ENCODE data around the gene AGER. TPM values are rescaled to one million over a fixed set of nuclear protein-coding genes. Genes with fewer than 3 reads are reported as not detected.

Gene AGER
- total and polyA plus RNA-seq, 9 of the 15 experiments (the other 6 are each of a cell fraction or from before 2014, with no cell fraction given) = 1.2 to 11.5 (median 4.1) TPM

GRCh38 chr6:32195652-32195901, 11.5 kb upstream of the AGER start:
- ATAC-seq = peak; percentile 91
- no peaks in the 10 kb centered on the region for H3K9me3 ChIP-seq (replicated peaks; ENCODE audit: control insufficient read depth, insufficient read depth, low read depth, low read length)
- H3K79me2 ChIP-seq (ENCODE audit: control insufficient read depth, insufficient read depth, low read length) = peaks cover 31% of the 10 kb centered on the region
- H2AFZ ChIP-seq (ENCODE audit: low read depth, low read length) = no peak overlapping the region
- POLR2A ChIA-PET = interaction anchor here (0.6 to 2.1 kb wide), 21 partner anchors 8 to 1076 kb away, joined by 3 to 23 read pairs (median 3); partner anchors contain the start of genes FKBPL, RNF5, RPS18 and VPS52
- peak; percentile 99 for FAIRE-seq
- CTCF ChIA-PET (ENCODE audit: low intra/inter-chr PET ratio) = interaction anchor here (0.7 to 1.1 kb wide), 2 partner anchors 20 to 76 kb away, joined by 3 to 4 read pairs; no protein-coding TSS in a partner anchor
- H3K9ac ChIP-seq (ENCODE audit: insufficient read depth in 1 of 2, low read depth in 2 of 2, low read length in 2 of 2) = peak overlapping the region in 1 of 2 experiments; percentile 97; a peak in 2 of 4 replicates
- in situ Hi-C loops (cut with MboI) (no loop called here), intact Hi-C loops (cut with micrococcal nuclease) (loop anchor here (1.0 to 10.0 kb wide), 8 partner anchors 19 to 777 kb away; partner anchors contain the start of genes AGPAT1, FKBPL, PPT2 and ZBTB12)
- no peaks in the 10 kb centered on the region for H3K9me1 ChIP-seq (ENCODE audit: control insufficient read depth, insufficient read depth, low read length)
- peak overlapping the region; percentile 63 for H3K4me3 ChIP-seq
- peak overlapping the region; percentile 89; the same call in 1 of the 2 replicates for H3K4me2 ChIP-seq (ENCODE audit: insufficient read depth, low read length)
- BruUV-seq (replicated peaks) = no TSS peak
- no peak overlapping the region for H3K27ac ChIP-seq (ENCODE audit: extremely low read depth, low read depth, low read length)
- H3K36me3 ChIP-seq (ENCODE audit: control insufficient read depth, insufficient read depth, low read length) = no peaks in the 10 kb centered on the region; the same call in 2 of the 3 replicates
- no peaks in the 10 kb centered on the region; a peak in 1 of 5 replicates for H3K27me3 ChIP-seq (ENCODE audit: control insufficient read depth in 2 of 2, insufficient read depth in 2 of 2, low read length in 2 of 2)
- no peaks in the 10 kb centered on the region for H4K20me1 ChIP-seq (replicated peaks; ENCODE audit: control insufficient read depth, insufficient read depth, low read length)
- DNase-seq (ENCODE audit: extremely low read depth in 1 of 4, low spot score in 3 of 4) = peak; percentile 96 to 100 (median 97)
- H3K4me1 ChIP-seq (replicated peaks in 1 of 2; ENCODE audit: control insufficient read depth in 2 of 2, insufficient read depth in 2 of 2, low read length in 2 of 2) = peaks cover 60 to 61% of the 10 kb centered on the region in 2 experiments
- WGBS (ENCODE audit: insufficient coverage, low coverage, missing lambda C conversion rate) = 2% methylated on average over 13 of the region's 25 CpGs
- TF ChIP-seq NRF1 (conservative IDR thresholded peaks at IDR 0.05 in 1 of 2, IDR thresholded peaks at IDR 0.05 in 1 of 2) (peak; percentile 100), EP300 (IDR thresholded peaks at IDR 0.05; ENCODE audit: low read length) (0 out of 2 replicates have a peak, but pooled peaks have one; percentile 2), CCNT2 (IDR thresholded peaks at IDR 0.05; ENCODE audit: borderline replicate concordance, extremely low read depth, insufficient read length, low read depth, low read length) (peak; percentile 98), HINFP (tag; conservative IDR thresholded peaks at IDR 0.05; ENCODE audit: low read depth) (peak; percentile 89), ZNF398 (CRISPR knock-in tag; IDR thresholded peaks at IDR 0.05) (no peak), CTBP1 (IDR thresholded peaks at IDR 0.05; ENCODE audit: borderline replicate concordance) (peak; percentile 54; the same call in 1 of the 2 replicates), GABPB1 (CRISPR knock-in tag; IDR thresholded peaks at IDR 0.05) (peak; percentile 85; the same call in 1 of the 2 replicates), ZNF431 (CRISPR knock-in tag; IDR thresholded peaks at IDR 0.05) (no peak), ZNF586 (CRISPR knock-in tag; conservative IDR thresholded peaks at IDR 0.05) (no peak)
- TF ChIP-seq, protein P1, sequence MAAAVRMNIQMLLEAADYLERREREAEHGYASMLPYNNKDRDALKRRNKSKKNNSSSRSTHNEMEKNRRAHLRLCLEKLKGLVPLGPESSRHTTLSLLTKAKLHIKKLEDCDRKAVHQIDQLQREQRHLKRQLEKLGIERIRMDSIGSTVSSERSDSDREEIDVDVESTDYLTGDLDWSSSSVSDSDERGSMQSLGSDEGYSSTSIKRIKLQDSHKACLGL (CRISPR knock-in tag; IDR thresholded peaks at IDR 0.05; ENCODE audit: borderline replicate concordance, poor library complexity, severe bottlenecking) = no peak
- TF ChIP-seq, protein P2, sequence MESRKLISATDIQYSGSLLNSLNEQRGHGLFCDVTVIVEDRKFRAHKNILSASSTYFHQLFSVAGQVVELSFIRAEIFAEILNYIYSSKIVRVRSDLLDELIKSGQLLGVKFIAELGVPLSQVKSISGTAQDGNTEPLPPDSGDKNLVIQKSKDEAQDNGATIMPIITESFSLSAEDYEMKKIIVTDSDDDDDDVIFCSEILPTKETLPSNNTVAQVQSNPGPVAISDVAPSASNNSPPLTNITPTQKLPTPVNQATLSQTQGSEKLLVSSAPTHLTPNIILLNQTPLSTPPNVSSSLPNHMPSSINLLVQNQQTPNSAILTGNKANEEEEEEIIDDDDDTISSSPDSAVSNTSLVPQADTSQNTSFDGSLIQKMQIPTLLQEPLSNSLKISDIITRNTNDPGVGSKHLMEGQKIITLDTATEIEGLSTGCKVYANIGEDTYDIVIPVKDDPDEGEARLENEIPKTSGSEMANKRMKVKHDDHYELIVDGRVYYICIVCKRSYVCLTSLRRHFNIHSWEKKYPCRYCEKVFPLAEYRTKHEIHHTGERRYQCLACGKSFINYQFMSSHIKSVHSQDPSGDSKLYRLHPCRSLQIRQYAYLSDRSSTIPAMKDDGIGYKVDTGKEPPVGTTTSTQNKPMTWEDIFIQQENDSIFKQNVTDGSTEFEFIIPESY (CRISPR knock-in tag; IDR thresholded peaks at IDR 0.05) = peak; percentile 11
